HG03432 (cell line): ENCODE measurements around the gene EHBP1L1.

Experiments used
- ATAC-seq: cut with Tn5 transposase; IDR thresholded peaks from one replicate; pipeline ENCODE4 v1.9.1; 2021; ENCODE audit warnings: mild to moderate bottlenecking, moderate library complexity; ENCODE audit not compliant: unreplicated experiment

Gene EHBP1L1

DNA sequence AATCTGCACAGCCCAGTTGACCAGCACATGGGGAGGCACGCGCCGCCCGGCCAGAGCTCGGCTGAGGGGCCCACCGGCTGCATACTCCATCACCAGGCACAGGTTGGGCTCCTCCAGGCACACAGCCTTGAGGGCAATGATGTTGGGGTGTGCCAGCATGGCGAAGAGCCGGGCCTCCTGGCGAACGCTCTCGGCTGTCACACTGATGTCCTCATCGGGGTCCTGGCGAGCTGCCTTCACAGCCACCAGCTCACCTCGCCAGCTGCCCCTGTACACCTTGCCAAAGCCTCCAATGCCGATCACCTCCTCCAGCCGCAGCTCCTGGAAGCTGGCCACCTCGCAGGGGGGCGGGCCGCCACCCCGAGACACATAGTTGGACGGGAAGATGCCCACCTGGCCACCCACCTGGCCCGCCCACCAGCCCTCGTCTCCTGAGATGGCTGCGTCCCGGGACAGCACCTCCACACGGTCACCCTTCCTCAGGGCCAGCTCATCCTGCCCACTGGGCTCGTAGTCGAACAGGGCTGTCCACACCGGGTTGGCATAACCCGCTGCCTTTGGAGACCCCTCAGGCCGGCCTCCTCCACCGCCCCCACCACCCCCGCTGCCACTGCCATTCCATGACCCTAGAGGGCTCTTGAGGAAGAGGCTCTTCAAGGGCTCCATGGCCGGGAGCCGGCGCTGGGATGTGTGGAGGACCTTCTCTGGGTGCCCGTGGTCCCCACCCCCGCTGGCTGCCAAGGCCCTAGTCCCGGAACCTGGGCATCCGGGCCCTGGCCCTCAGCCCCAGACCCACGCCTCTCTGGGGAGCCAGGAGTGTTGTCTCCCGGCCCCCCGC, 37.5 kb downstream of the EHBP1L1 start:
- no peak for ATAC-seq

GRCh38 chr11:65615229-65615949, 39.5 kb downstream of the EHBP1L1 start, which contains the start of gene PCNX3:
Gene PCNX3 (plus strand): TSS chr11:65615776. CDS start chr11:65616312, 536 bp downstream.
- ATAC-seq: peak; percentile 75

DNA sequence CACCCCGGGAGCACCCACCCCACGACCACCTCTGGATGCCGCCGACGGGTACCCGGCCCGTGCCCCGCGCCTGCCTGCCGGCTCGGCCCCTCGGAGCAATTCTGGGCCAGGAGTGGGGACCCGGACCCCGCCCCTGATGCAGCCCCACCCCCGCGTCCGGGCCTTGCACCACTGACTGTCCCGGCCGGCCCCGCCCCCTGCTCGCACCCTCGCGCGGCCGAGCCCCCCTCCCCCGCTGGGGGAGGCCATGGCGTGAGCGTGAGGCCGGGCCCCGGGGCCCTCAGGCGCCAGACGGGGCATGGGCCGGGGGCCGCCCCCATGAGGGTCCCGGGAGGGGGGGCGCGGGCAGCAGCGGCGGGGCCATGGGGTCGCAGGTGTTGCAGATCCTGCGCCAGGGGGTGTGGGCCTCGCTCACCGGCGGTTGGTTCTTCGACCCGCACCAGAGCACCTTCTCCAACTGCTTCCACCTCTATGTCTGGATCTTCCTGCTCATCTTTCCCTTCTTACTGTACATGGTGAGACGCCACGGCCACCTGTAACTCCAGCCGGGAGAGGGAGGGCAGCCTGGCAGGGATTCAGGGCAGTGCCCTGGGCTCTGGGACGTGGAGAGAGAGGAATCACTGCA, 40.2 kb downstream of the EHBP1L1 start:
- peak; percentile 2 for ATAC-seq

DNA sequence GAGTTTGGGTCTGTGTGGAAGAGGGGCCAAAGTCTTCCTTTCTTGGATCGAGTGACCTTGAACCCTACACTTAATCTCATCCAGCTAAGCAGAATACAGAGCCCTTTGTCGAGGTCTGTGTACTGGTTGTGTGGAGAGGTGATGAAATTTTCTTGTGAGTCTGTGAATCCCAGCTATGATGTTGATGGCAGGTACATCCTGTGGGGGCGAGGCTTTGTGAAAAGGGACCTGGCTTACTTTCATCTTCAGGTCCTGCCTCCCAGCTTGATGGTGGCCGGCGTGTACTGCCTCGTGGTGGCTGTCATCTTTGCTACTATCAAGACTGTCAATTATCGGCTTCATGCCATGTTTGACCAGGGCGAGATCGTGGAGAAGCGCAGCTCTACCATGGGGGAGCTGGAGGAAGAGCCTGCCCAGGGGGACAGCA, 40.7 kb downstream of the EHBP1L1 start:
- no peak for ATAC-seq

DNA sequence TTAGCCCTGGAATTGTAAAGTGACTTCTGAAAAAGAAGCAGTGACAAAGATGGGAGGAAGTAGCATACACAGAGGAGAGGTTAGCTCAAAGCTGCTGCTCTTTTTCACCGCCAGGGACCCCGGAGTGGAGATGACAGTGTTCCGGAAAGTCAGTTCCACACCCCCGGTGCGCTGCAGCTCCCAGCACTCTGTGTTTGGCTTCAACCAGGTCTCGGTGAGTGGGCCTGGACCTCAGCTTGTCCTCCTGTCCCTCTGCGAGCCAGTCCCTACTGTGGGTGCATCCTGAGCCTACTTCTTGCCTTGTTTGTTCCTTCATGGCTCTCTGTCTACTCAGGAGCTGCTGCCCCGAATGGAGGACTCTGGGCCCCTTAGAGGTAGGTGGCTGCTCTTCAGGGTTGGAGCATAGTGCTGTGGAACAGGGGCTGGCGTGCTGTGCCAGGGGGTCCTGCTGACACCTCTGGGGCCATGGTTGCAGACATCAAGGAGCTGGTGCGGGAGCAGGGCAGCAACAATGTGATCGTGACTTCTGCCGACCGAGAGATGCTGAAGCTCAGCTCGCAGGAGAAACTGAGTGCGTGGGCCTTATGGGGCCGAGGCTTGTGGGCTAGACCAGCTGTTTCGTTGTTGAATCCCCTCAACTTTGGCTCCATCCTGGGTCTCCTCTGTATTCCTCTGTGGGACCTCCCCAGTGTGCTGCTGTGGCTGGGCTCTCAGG, 41.4 kb downstream of the EHBP1L1 start:
- ATAC-seq: no peak

GRCh38 chr11:65617990-65618751, 42.3 kb downstream of the EHBP1L1 start:
- ATAC-seq: no peak

DNA sequence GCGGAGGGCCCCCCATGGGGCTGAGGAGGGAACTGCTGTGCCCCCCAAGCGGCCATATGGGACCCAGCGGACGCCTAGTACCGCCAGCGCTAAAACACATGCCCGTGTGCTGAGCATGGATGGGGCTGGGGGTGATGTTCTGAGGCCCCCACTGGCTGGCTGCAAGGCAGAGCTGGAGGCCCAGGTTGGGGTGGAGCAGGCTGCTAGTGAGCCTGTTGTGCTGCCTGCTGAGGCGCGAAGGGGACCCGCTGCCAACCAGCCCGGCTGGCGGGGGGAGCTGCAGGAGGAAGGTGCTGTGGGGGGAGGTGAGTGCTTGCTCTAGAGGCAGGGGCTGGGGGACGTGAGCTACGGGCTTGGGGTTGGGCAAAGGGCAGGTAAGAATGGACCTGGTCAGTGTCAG, 42.9 kb downstream of the EHBP1L1 start:
- ATAC-seq: no peak

- no peak for ATAC-seq
Observed at GRCh38 chr11:65619281-65619928, 43.6 kb downstream of the EHBP1L1 start.

GRCh38 chr11:65620666-65621065, 44.8 kb downstream of the EHBP1L1 start:
- ATAC-seq: no peak

GRCh38 chr11:65621460-65621859, 45.6 kb downstream of the EHBP1L1 start:
- no peak for ATAC-seq

DNA sequence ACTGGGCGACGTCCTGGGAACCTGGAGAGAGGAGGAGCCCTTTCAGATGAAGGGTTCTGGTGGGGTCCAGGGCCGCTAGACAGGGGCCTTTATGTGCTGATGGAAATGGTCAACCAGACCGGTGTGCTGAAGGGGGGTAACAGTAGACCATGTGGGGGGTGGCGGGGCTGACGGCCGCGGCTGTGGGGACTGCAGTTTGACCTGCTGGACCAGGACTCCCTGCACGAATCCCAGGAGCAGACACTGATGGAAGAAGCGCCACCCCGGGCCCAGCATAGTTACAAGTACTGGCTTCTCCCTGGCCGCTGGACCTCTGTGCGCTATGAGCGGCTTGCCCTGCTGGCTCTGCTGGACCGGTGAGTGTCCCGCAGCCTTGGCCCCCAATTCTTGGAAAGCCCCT, 46.2 kb downstream of the EHBP1L1 start:
- ATAC-seq: no peak

- no peak for ATAC-seq
Observed at GRCh38 chr11:65623177-65623576, 47.3 kb downstream of the EHBP1L1 start.

- ATAC-seq: no peak
Observed at GRCh38 chr11:65623852-65624616, 48.2 kb downstream of the EHBP1L1 start.

GRCh38 chr11:65624931-65625627, 49.2 kb downstream of the EHBP1L1 start:
- ATAC-seq: no peak

DNA sequence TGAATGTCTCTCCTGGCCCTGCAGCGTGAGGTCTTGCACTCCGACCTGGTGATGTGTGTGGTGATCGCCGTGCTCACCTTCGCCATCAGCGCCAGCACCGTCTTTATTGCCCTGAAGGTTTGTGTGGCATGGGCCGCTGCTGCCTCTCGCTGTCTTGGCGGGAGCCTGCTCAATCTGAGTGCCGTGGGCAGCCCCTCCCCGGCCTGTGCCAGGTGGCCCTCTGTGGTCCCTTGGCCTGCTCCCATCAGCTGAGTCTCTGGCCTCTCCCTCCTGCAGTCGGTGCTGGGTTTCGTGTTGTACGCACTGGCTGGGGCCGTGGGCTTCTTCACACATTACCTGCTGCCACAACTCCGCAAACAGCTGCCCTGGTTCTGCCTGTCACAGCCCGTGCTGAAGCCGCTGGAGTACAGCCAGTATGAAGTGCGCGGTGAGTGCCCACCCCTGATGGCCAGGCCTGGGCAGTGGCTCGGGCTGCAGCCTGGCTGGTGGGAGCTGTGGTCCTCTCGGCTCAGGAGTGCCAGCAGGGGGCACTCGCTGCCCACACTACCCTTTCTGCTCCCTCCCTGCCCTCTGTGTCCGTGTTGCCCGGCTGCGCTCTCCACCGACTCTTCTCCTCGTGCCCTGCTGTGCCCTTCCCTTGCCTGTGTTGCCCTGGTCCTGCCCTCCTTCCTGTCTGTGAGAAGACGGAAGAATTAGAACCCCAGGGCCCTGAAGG, 49.9 kb downstream of the EHBP1L1 start:
- ATAC-seq: no peak

- no peak for ATAC-seq
Observed at GRCh38 chr11:65627202-65627601, 51.3 kb downstream of the EHBP1L1 start.

DNA sequence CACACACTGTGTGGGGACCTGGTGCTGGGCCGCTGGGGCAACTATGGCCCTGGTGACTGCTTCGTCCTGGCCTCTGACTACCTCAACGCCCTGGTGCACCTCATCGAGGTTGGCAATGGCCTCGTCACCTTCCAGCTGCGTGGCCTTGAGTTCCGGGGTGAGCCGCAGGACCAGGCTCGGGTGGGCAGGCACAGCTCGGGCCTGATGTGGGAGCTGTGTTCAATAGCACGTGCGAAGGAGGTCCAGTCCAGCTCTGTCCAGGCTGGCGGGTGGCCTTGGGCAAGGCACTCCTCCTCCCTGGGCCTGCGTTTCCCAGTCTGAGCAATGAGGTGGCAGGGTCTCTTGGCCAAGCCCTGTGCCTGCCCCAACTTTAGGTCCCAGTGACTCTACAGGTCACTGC, 53.7 kb downstream of the EHBP1L1 start:
- no peak for ATAC-seq

DNA sequence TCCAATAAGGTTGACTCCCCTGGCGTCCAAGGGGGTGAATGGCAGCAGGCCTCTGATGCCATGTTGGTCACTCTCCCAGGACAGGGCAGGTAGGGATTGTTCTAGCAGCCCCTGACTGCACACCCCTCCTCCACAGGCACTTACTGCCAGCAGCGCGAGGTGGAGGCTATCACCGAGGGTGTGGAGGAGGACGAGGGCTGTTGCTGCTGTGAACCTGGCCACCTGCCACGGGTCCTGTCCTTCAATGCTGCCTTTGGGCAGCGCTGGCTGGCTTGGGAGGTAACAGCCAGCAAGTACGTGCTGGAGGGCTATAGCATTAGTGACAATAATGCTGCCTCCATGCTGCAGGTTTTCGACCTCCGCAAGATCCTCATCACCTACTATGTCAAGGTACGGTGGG, 54.4 kb downstream of the EHBP1L1 start:
- ATAC-seq: no peak
